ENCODE results near the gene SMIM31. TPM values are rescaled to one million over a fixed set of nuclear protein-coding genes. Genes with fewer than 3 reads are reported as not detected.

SMIM31 gene
- total RNA-seq, 1 experiment from 2014 or later, result 0.04 TPM

- DNase-seq (ENCODE audit: low spot score), result no peak
Measured at GRCh38 chr4:164783976-164784375, 30.0 kb downstream of the SMIM31 start.

GRCh38 chr4:164789047-164789446 lies 35.1 kb downstream of the SMIM31 start:
- no peak for DNase-seq (ENCODE audit: low spot score)

- no peak for DNase-seq (ENCODE audit: low spot score)
Measured at GRCh38 chr4:164790249-164790648, 36.3 kb downstream of the SMIM31 start.

GRCh38 chr4:164799410-164799809 lies 45.5 kb downstream of the SMIM31 start:
- no peak for DNase-seq (ENCODE audit: low spot score)

- DNase-seq (ENCODE audit: low spot score), result no peak
Measured at GRCh38 chr4:164800786-164801185, 46.9 kb downstream of the SMIM31 start.

- DNase-seq (ENCODE audit: low spot score), result no peak
Measured at GRCh38 chr4:164802301-164802901, 48.5 kb downstream of the SMIM31 start.

- DNase-seq (ENCODE audit: low spot score), result peak; percentile 4
Measured at GRCh38 chr4:164803702-164804101, 49.8 kb downstream of the SMIM31 start.

GRCh38 chr4:164807611-164808010 lies 53.7 kb downstream of the SMIM31 start:
- DNase-seq (ENCODE audit: low spot score), result peak; percentile 9

GRCh38 chr4:164813554-164813953 lies 59.6 kb downstream of the SMIM31 start:
- no peak for DNase-seq (ENCODE audit: low spot score)

- DNase-seq (ENCODE audit: low spot score), result no peak
Measured at GRCh38 chr4:164815711-164816110, 61.8 kb downstream of the SMIM31 start.

GRCh38 chr4:164819366-164819765 lies 65.4 kb downstream of the SMIM31 start:
- DNase-seq (ENCODE audit: low spot score), result no peak

- no peak for DNase-seq (ENCODE audit: low spot score)
Measured at GRCh38 chr4:164821711-164822110, 67.8 kb downstream of the SMIM31 start.

- DNase-seq (ENCODE audit: low spot score), result no peak
Measured at GRCh38 chr4:164824581-164824980, 70.7 kb downstream of the SMIM31 start.

GRCh38 chr4:164828955-164829354 lies 75.0 kb downstream of the SMIM31 start:
- no peak for DNase-seq (ENCODE audit: low spot score)

GRCh38 chr4:164846566-164846965 lies 92.6 kb downstream of the SMIM31 start:
- DNase-seq (ENCODE audit: low spot score), result peak; percentile 7

GRCh38 chr4:164847016-164847415 lies 93.1 kb downstream of the SMIM31 start:
- no peak for DNase-seq (ENCODE audit: low spot score)

GRCh38 chr4:164847967-164848649 lies 94.2 kb downstream of the SMIM31 start:
- DNase-seq (ENCODE audit: low spot score), result no peak

Other genes with a start within 250 kb of the SMIM31 start
- 0.04 and 0.10 TPM in 2 replicates for gene APELA, start 123.0 kb downstream of the SMIM31 start, total RNA-seq (2014; rRNA removed; shearing (Covaris generic))
- gene TRIM61, start 223.5 kb downstream of the SMIM31 start, total RNA-seq (2014; rRNA removed; shearing (Covaris generic)), result not detected in 2 replicates